Activated CD8-positive, alpha-beta memory T cell treated with anti-CD3 and anti-CD28 coated beads for 48 hours (primary cell): Measurements from ENCODE around the gene BRAP.
"Not testable (repeated sequence)": the region's sequence is repeated elsewhere in the genome, so short reads cannot be mapped to it uniquely, and the experiment has no call there.

Experiments
- DNase-seq, 3 experiments: peaks; one replicate each; pipeline ENCODE4 v3.0.0-alpha.2; 2020; ENCODE audit warnings: low read depth in 2 of 3, low spot score in 2 of 3

BRAP gene, protein sequence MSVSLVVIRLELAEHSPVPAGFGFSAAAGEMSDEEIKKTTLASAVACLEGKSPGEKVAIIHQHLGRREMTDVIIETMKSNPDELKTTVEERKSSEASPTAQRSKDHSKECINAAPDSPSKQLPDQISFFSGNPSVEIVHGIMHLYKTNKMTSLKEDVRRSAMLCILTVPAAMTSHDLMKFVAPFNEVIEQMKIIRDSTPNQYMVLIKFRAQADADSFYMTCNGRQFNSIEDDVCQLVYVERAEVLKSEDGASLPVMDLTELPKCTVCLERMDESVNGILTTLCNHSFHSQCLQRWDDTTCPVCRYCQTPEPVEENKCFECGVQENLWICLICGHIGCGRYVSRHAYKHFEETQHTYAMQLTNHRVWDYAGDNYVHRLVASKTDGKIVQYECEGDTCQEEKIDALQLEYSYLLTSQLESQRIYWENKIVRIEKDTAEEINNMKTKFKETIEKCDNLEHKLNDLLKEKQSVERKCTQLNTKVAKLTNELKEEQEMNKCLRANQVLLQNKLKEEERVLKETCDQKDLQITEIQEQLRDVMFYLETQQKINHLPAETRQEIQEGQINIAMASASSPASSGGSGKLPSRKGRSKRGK

DNA sequence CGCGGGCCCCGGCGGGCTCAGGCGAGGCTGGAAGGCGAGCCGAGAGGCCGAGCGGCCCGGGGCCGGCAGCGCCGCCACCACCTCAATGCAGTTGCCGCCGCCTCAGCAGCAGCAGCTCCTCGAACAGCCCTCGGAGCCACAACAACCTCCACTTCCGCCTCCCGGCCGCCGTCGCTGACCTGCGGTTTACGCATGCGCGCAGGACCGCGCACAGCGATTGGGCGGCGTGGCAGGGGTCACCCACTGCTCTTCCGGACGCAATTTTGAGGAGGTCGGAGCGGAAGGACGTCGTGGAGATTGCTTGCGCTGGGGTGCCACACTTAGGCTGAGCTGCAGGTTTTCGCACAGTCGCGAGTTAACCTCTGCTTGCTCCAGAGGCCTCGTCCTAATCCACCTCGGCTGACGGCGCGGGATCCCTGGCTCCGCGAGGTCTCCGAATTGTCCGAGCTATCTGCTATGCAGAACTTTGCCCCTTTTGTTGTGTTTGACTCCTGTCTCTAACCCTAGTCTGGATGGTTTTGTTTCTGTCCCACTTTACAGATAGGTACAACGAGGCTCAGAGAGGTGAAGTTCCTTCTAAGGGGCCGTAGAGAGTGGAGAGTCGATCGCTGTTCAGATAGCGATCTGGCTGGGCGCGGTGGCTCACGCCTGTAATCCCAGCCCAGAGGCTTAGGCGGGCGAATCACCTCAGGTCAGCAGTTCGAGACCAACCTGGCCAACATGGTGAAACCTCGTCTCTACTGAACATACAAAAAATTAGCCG, at the start of gene BRAP, which contains the start of gene ACAD10:
BRAP (minus strand) TSS at position 146 of the 763 bp plus-strand sequence. CDS start 164 bp downstream, outside the sequence.
ACAD10 (plus strand) TSS at position 243 of the 763 bp plus-strand sequence. CDS start 6,657 bp downstream, outside the sequence.
- peak; percentile 89 to 91 (median 90) for DNase-seq

- no peak for DNase-seq
Measured at GRCh38 chr12:111733340-111733915, 47.7 kb upstream of the BRAP start.

DNA sequence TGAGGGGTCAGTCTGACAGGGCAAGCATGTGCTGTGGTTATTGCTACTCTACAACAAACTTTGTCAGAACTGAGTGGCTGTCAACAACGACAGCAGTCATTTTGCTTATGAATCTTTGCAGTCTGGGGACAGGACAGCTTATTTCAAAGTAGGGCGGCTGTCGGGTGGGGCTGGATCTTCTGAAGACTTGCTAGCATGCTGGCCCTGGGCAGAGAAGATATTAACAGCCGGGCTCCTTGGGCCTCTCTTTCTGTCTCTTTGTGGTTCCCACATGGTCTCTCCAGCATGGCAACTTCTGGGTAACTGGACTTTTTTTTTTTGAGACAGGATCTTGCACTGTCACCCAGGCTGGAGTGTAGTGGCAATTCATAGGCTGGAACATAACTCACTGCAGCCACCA, 47.0 kb upstream of the BRAP start:
- DNase-seq: no peak

GRCh38 chr12:111730420-111730819, 44.7 kb upstream of the BRAP start:
- no peak for DNase-seq

DNA sequence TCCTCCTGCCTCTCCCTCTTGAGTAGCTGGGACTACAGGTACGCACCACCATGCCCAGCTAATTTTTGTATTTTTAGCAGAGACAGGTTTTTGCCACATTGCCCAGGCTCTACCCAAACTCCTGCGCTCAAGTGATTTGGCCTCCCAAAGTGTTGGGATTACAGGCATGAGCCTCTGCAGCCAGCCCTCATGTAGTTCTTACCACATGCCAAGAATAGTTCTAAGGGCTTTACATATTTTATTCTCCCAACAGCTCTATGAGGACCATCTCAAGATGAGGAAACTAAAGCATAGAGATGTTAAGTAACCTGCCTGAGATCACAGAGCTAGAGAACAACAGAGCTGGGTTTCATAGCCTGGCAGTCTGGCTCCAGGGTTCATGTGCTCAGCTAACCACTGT, 43.0 kb upstream of the BRAP start:
- DNase-seq: no peak

DNA sequence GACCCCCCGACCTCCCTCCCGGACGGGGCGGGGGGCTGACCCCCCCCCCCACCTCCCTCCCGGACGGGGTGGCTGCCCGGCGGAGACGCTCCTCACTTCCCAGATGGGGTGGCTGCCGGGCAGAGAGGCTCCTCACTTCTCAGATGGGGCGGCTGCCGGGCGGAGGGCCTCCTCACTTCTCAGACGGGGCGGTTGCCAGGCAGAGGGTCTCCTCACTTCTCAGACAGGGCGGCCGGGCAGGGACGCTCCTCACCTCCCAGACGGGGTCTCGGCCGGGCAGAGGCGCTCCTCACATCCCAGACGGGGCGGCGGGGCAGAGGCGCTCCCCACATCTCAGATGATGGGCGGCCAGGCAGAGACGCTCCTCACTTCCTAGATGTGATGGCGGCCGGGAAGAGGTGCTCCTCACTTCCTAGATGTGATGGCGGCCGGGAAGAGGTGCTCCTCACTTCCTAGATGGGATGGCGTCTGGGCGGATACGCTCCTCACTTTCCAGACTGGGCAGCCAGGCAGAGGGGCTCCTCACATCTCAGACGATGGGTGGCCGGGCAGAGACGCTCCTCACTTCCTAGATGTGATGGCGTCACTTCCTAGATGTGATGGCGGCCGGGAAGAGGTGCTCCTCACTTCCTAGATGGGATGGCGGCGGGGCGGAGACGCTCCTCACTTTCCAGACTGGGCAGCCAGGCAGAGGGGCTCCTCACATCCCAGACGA, 38.0 kb upstream of the BRAP start:
- DNase-seq: not testable (repeated sequence)

DNA sequence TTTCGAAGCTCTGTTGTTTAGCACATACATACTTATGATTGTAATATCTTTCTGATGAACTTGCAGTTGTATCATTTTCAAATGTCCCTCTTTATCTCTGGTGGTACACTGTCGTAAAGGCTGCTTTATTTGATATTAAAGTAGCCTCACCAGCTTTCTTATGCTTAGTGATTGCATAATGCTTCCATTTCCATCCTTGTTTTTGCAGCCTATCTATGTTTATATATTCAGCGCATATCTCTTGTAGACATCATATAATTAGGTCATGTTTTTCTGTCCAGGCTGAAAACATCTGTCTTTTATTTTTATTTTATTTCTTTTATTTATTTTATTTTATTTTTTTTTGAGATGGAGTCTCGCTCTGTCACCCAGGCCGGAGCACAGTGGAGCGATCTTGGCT, 34.7 kb upstream of the BRAP start:
- no peak for DNase-seq

DNA sequence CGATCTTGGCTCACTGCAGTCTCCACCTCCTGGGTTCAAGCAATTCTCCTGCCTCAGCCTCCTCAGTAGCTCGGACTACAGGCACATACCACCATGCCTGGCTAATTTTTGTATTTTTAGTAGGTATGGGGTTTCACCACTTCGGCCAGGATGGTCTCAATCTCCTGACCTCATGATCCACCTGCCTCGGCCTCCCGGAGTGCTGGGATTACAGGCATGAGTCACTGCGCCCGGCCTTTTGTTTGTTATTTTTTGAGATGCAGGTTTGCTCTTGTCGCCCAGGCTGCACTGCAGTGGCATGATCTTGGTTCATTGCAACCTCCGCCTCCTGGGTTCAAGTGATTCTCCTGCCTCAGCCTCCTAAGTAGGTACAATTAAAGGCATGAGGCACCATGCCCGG, 33.6 kb upstream of the BRAP start:
- not testable (repeated sequence) for DNase-seq

- no peak for DNase-seq
Measured at GRCh38 chr12:111715279-111715678, 29.5 kb upstream of the BRAP start.

DNA sequence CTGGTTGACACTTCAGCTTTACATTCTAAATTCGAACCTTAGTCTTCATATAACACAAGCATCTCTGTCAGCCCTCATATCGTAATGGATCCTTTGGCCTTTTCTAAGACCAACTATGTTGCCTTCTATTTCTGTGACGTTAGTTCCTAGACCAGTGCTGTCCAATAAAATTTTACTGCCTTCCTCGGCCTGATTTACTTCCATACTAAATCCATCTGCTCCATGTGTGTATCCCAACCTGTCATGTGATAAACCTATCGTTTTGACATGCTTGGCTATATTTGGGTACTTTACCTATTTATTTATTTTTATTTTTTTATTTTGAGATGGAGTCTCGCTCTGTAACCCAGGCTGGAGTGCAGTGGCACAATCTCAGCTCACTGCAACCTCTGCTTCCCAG, 20.4 kb upstream of the BRAP start:
- DNase-seq: no peak

- no peak for DNase-seq
Measured at GRCh38 chr12:111705672-111706071, 19.9 kb upstream of the BRAP start.

- no peak for DNase-seq
Measured at GRCh38 chr12:111699962-111700361, 14.2 kb upstream of the BRAP start.

DNA sequence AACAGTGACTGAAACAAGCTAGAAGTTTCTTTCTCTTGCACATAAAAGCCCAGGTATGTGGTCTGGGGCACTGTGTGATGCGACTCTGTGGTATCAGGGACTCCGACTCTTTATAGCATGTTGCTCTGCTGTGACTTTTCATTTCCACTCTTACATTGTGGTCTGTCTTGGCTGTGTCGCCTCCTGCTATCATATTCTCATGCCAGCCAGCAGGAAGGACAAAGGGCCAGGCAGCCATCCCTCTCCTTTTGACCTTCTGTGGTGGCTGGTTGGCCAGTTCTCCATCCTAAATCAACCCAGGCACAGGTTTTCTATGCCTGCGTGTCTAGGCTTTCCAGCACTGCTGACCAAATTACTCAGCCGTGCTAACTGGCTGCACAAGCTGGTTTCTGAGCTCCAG, 8.1 kb upstream of the BRAP start:
- no peak for DNase-seq

- DNase-seq: no peak
Measured at GRCh38 chr12:111692575-111693210, 6.9 kb upstream of the BRAP start.

DNA sequence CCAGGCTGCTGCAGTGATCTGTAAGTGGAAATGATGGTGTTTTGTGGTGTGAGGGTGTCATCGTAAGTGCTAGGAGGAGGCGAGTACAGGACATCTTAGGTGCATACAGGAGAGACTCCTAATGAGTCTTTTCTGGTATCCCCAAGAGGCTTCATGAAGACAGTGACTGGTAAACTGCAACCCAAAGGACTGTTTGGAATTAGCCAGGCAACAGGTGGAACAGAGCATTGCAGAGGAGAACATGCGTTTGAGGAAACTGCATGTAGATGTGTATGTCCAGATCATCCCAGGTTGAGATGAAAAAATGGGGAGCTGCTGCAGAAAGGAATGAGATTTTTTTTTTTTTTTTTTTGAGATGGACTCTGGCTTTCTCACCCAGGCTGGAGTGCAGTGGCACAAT, 5.5 kb upstream of the BRAP start:
- no peak for DNase-seq

DNA sequence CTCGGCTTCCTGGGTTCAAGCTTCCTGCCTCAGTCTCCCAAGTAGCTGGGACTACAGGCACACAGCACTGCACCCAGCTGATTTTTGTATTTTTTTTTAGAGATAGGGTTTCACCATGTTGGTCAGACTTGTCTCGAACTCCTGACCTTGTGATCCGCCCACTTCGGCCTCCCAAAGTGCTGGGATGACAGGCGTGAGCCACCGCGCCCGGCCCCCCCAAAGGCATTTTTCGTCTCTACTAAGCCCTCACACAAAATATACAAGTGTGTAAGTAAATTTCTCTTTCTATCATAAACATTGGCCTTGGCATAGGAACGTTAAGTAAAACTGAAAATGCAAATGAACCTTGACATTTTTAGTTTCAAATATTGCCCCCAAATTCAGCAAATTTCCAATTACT, 2.2 kb upstream of the BRAP start:
- DNase-seq: no peak

GRCh38 chr12:111687255-111687654, 1.5 kb upstream of the BRAP start:
- DNase-seq: no peak

DNA sequence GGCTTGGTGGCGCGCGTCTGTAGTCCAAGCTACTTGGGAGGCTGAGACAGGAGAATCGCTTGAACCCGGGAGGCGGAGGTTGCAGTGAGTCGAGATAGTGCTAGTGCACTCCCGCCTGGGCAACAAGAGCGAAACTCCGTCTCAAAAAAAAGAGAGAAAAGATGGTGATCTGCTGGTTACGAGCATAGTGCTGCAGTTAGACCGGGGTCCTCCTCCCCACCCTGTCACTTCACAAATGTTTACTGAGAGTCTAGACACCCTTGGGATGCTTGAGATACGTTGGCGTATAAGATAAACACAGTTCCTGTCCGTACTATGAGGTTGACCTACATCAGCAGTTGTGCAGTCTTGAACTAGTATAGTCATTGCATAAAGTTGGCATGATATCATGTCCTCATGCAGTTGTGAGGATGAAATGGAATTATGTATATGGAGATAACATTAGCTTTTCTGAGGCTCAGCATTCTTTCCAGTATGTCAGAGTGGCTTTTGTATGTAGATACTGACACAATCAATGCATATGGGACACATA, 884 bp upstream of the BRAP start:
- DNase-seq: no peak

DNA sequence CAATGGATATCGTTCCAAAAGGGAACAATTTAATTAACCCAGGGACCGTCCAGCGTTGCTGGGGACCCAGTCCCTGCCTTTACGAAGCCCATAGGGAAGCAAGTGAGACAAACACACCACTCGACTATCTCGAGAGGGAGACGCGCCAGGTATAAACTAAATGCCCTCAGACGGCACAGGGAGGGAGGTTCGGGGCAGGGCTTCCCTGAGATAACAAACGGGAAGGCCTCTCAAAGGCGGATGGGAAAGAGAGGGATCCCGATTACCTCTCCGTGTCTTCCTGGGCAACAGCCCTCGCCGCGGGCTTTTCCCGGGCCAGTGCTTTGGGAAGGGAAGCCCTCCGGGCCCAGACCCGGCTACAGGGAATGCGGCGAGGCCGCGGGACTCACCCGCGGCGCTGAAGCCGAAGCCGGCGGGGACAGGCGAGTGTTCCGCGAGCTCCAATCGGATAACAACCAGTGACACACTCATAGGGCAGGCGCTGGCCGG, 390 bp downstream of the BRAP start:
- peak in 1 of 3 experiments; percentile 8 for DNase-seq
